CD4-positive, alpha-beta T cell treated with Interferon alpha-2 for 1 hour (primary cell): Measurements from ENCODE around the gene SLC11A2.
"Not testable (repeated sequence)": the region's sequence is repeated elsewhere in the genome, so short reads cannot be mapped to it uniquely, and the experiment has no call there.

Source experiments
- DNase-seq, 2 donors: peaks; one replicate each; pipeline ENCODE4 v3.0.0-alpha.2; 2020 to 2022

SLC11A2 gene

DNA sequence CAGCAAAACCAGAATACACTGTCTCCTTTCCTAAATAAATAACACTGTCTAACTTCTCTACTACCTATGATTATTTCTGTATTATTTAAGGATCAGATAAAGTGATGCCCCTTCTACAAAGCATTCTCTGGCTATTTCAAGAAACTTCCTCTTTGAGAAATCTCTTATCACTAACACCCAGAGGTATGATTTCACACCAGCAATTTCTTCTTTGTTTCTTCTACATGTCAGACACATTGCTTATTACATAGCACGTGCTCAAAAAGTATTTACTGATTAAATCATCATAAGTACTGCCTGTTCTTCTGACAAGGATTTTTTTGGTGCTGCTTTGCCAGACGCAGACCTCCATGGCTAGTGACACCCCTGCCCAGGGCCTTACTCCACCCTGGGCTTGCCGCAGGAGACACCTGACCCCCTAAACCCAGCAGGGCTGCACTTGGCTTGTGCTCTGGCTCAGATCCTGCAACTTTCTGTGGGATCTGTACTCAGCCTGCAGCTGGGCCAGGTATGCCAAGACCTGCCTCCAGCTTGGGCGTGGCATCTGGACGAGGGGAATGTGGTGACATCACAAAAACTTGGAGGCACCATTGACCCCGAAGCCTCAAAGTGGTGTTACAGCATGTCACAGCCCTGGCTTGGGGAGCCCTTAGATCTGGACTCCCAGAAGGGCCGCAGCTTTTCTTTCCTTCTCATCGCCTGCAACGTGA lies 89.2 kb downstream of the SLC11A2 start:
- no peak for DNase-seq

DNA sequence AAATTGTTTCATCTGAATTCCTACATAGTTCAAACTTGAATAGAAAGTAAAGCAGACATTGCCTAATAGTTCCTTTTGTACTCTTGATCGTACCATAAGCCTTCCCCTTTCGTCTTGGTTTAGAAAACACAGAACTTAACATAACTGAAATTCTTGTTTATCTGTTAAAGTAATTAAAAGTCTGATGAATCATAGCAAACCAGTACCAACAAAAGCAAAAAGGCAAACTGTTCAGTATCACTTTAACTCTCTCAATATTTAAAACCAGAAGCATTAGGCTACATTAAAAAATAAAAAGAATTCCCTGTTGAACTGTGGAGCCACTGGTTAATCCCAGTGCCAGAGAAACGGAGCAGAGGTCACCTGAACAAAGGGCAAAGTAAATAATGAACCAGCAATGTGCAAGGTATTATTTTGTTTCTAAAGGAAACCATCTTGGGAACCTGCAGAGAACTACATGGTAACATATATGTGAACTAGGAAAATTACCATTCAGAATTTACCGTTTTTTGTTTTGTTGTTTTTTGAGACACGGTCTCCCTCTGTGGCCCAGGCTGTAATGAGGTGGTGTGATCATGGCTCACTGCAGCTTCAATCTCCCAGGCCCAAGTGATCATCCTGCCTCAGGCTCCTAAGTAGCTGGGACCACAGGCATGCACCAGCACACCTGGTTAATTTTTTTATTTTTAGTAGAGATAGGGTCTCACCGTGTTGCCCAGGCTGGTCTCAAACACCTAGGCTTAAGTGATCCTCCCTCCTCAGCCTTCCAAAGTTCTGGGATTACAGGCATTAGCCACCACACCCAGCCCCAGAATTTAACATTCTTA lies 91.0 kb downstream of the SLC11A2 start:
- no peak for DNase-seq

DNA sequence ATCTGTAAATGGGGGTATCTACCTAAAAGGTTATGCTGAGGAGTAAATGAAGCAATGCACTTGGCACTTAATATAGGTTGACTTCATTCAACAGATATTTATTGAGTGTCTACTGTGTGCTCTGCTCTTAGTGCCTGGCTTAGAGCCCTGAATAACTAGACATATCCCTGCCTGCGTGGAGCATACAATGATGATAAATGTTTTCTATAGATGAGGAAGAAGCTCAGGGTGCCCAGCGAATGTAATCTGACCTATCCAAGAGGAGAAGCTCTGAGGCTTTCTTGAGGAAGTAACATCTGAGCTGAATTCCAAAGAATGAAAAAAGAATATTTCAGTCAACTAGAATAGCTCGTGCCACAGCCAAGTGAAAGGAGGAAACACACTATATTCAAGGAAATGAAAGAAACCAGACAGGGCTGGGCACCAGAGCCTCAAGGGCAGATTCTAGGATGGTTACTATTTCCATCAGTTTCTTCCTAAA lies 91.8 kb downstream of the SLC11A2 start:
- DNase-seq: no peak

DNA sequence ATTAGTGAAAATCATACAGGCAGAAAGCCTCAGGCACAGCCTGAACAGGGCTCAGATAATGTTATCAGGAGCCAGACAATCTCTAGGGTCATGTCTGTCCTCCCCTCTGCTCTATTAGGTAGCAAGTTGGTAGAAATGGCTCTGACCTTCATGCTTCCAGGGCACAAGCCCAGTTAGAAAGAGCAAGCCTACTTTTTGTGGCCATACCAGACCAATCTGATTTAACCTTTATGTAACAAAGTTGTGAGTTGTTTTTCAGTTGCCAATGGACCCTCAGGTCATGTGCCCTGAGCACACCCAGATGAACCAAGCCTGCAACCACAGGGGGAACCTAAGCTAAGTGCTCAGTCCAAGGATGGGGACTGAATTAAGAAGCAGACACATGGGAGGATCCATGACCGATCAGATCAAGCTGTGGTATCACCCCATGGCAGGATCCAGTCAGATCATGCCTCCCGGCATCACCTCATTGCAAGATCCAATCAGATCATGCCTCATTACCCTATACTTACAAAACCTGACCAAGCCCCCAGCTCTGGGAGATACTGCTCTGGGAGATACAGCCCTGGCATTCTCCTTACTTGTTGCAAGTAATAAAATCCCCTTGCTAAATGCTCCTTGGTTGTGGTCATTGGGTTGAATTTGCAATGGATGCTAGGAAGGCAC lies 92.6 kb downstream of the SLC11A2 start:
- no peak for DNase-seq

DNA sequence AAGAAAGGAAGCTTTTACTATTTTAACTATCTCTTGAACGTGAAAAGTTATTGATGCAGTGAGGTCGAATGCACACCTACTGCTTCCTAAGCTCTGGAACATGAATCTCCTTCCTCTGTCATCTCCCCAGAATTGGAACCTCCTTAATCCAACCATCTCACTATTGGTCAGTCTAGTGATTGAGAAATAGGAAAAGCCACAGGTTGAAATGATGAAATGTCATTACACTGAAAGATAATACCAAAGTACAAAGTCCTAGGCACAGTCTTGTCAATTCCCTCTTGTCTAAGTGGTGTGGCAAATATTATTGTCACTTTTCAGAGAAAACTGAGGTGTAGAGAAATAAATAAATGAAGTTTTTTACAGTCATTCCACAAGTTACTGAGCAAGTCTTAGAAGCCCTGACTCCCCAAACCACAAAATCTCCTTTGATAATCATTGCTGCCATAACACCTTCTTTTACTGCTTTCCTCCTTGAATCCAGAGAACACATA lies 93.3 kb downstream of the SLC11A2 start:
- no peak for DNase-seq

DNA sequence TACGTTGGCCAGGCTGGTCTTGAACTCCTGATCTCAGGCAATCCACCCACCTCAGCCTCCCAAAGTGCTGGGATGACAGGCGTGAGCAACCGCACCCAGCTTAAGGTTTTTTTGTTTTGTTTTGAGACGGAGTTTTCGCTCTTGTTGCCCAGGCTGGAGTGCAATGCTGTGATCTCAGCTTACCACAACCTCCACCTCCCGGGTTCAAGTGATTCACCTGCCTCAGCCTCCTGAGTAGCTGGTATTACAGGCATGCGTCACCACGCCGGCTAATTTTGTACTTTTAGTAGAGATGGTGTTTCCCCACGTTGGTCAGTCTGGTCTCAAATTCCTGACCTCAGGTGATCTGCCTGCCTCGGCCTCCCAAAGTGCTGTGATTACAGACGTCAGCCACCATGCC lies 95.7 kb downstream of the SLC11A2 start:
- not testable (repeated sequence) for DNase-seq

DNA sequence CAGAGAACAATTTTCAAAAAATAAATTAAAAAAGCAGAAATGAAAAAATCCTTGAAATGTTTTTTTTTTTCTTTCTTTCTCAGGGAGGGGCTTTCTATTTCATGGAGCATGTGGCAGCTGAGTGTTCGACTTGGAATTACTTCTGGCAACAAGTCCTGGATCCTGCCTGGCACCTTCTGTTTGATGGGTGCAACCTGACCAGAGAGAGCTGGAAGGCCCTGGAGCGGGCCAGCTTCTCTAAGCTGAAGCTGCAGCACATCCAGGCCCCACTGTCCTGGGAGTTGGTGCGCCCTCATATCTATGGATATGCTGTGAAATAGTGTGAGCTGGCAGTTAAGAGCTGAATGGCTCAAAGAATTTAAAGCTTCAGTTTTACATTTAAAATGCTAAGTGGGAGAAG lies 96.4 kb downstream of the SLC11A2 start:
- no peak for DNase-seq
